Measurements from ENCODE around the gene SLC25A40.

DNA sequence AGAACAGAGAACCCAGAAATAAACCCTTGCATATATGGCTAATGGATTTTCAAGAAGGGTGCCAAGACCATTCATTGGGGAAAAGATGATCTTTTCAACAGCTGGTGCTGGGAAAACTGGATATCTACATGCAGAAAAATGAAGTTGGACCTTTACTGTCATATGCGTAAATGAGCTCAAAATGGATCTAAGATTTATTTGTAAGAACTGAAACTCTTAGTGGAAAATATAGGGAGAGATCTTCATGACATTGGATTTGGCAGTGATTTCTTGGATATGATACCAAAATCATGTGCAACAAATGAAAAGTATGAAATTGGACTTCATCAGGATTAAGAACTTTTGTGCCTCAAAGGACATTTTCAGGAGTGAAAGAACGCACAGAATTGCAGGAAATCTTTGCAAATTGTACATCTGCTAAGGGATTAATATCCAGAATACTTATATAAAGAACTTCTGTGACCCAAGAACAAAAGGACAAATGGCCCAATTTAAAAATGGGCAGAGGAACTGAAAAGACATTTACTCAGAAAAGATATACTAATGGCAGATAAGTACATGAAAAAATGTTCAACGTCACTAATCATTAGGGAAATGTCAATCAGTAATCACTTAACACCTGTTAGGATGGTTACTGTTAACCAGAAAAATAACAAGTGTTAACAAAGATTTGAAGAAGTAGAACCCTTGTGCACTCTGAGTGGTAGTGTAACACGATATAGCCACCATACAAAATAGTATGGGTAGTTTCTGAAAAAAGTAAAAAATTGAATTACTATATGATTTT is 6.2 kb upstream of the SLC25A40 start:
- TF ChIP-seq, protein P1, sequence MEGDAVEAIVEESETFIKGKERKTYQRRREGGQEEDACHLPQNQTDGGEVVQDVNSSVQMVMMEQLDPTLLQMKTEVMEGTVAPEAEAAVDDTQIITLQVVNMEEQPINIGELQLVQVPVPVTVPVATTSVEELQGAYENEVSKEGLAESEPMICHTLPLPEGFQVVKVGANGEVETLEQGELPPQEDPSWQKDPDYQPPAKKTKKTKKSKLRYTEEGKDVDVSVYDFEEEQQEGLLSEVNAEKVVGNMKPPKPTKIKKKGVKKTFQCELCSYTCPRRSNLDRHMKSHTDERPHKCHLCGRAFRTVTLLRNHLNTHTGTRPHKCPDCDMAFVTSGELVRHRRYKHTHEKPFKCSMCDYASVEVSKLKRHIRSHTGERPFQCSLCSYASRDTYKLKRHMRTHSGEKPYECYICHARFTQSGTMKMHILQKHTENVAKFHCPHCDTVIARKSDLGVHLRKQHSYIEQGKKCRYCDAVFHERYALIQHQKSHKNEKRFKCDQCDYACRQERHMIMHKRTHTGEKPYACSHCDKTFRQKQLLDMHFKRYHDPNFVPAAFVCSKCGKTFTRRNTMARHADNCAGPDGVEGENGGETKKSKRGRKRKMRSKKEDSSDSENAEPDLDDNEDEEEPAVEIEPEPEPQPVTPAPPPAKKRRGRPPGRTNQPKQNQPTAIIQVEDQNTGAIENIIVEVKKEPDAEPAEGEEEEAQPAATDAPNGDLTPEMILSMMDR (IDR thresholded peaks at IDR 0.05): no peak
- TF ChIP-seq POLR2A (IDR thresholded peaks at IDR 0.05): no peak
- no peak for TF ChIP-seq EP300 (IDR thresholded peaks at IDR 0.05)
